Pulmonary artery endothelial cell (primary cell): Measurements from ENCODE around the gene TSEN2. TPM values are rescaled to one million over a fixed set of nuclear protein-coding genes. Genes with fewer than 3 reads are reported as not detected.
"Not testable (repeated sequence)": the region's sequence is repeated elsewhere in the genome, so short reads cannot be mapped to it uniquely, and the experiment has no call there.

Source experiments
- DNase-seq: peaks from one replicate; pipeline ENCODE4 v3.0.0-alpha.2; 2011; ENCODE audit warnings: low read depth, low spot score
- total RNA-seq: library from RNA; depleted of rRNA; stranded (reverse); fragments of >200 nt; gene quantifications from 2 replicates; pipeline ENCODE4 v1.2.3, GENCODE V29; 2014

The TSEN2 gene
- total RNA-seq, result 14.8 and 18.5 TPM in 2 replicates

GRCh38 chr3:12484198-12484982 lies at the start of gene TSEN2:
Gene TSEN2 (plus strand): TSS chr3:12484480. CDS start chr3:12489801, 5,321 bp downstream.
- DNase-seq, result peak; percentile 71

- no peak for DNase-seq
These were observed 47.6 kb upstream of the TSEN2 start for GRCh38 chr3:12436514-12437220.

DNA sequence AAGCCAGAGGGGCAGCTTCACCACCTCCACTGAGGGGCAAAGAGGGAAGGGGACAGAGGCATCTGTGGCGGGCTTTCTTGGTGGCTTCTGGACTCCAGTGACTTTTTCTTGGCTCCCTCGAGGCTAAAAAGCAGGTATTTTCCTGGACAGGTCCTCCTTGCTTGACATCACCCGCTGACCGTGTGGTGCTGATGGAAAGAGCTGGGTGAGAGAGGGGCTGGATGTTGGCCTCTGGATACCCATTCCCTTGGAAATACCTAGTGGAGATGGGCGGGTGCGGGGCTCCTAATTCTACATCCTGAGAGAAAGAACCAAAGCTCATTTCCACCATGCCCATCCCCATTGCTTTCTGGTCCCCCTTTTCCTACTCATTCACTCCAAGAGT lies 47.1 kb upstream of the TSEN2 start:
- DNase-seq, result no peak

DNA sequence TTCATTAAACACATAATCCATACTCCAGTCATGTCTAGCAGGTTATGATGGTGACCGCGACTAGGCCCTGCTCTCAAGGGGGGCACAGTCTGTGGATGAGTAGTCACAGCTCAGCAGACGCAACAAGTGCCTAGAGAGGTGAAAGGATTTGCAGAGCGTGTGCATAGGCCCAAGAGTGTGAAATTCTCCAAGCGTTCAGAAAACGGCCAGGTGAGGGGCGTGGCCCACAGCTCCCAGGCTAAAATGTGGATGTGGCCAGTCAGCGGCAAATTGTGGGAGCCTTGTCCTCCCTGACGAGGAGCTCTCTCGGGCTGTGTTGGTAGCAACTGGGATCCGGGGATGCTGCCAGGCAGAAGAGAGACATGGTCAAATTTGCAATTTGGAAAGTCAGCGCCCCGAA lies 46.4 kb upstream of the TSEN2 start:
- no peak for DNase-seq

- DNase-seq, result no peak
These were observed 46.0 kb upstream of the TSEN2 start for GRCh38 chr3:12438318-12438717.

DNA sequence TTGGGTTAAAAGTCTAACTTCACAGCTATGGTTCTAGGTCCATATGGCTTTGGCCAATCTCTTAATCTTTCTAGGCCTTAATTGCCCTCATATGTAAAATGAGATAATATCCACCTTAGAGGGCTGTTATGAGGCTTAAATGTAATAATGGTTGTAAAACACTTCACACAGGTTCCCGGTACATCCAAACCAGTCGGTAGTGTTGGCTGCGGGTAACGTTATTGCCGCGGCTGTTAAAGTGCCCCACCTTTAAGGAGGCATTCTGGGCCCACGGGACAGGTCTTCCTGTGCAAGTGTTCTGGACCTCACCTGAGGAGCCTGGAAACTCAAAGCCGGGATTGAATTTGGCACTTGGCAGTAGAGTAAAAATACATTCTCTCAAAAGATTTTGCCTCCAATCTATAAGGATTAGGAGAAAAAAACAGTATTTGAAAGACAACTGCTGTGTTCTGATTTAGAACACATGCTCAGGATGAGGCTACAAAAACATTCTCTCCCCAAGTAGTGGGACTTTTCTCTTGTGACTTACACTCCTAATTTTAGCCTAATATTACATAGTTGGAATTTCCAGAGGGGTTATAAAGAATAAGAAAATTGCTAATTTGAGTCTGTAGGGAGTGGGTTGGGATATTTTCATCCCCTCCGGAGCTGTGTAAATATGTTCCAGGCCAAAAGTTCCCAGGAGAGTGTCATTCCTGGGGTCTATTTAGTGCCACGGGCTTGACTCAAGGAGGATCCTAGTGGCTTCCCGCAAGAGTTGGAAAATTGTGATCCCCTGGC lies 44.9 kb upstream of the TSEN2 start:
- DNase-seq, result no peak

DNA sequence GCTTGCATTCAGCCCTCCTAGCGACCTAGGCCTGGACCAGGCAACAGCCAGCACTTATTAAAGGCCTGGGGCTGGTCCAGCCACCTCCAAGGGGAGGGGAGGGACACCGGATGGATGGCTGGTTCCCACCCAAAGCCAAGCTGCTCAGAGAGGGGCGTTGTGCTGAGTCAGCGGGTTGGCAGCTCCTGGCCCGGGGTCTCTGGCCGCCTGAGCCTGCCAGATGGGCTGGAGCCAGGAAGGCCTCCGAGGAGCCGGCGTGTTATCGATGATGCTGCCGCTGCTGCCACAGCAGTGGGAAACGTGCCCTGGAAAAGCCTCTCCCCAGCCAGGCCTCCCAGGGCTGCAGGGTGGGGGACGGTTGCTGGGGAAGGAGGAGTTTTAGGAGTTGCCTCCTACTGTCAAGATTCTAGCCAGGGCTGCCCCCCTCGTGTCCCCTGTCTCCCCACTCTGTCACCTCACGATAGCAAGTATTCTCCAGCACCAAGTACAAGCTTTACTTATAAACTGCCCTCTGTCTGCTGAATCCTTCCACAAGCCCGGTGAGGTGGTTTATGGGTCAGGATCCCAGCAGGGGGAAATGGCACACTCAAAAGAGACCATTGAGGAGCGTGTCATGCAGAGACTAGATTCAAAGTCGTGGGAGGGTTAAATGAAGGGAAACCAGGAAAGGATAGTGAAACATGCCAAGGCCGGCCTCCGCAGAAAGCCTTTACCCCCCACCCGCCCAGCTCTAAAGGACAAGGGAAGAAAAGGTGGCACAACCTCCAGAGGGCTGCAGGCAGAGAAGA lies 43.2 kb upstream of the TSEN2 start:
- no peak for DNase-seq

GRCh38 chr3:12442654-12443501 lies 41.4 kb upstream of the TSEN2 start:
- no peak for DNase-seq

DNA sequence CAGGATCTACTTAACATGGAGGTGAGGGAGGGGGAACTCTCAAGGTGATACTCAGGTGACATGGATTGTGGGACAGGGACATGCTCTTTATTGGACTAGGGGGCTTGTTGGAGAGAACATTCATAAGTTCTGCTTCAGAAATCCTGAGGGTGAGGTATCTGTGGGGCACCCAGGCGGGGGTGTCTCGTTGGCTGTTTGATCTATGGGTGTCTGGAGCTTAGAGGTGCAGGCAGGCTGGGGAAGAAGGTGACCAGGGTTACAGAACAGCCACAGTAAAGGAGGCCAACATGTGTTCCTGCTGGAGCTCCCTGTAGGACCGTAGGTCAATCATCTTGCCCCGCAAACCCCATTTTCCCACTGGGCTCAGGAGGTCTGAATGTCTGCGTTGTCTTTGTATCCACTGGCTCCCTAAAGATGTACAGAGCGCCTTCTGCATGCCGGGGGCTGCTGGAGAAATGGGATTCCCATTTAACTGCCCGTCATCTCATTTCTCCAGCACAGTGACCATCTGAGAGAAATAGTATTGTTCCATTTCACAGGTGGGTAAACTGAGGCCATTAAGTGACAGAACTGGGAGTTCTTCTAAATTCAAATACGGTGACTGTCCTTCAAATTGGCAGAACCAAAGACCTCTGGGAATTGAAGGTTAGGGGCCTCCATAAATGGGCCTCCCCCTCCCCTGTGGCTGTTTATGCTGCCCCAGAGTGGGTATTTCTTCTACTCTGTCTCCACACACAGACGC lies 40.3 kb upstream of the TSEN2 start:
- no peak for DNase-seq

GRCh38 chr3:12444582-12445471 lies 39.5 kb upstream of the TSEN2 start:
- DNase-seq, result no peak

DNA sequence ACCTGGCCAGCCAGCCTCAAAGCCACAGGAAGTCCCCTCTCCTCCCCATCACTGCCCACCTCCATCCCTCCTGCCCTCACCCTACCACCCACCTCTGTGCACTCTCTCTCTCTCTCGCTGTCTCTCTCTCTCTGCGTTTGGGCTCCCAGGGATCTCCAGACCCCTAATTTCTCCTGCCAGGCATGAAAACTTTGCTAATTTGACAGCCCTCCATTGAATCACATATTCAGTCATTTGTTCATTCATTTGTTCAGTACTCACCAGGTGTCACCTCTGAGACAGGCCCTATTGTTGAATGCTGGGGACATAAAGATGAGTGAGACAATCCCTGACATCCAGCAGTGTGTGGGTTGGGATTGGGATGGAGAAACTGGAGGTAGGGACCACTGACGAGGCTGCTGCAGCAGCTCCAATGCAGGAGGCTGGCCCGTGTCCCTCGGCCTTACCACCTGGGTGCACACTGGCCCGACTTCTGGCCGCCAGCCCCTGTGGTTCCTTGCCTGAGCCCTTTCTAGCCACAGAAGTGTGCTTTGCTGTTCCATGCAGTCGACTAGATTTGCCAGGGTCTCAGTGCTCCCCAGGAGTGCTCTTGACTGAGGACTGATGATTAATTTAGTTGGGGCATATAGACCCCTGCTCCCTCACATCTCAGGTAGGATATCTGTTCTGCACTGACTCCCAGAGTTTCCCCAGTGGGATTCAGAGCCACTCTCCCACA lies 38.6 kb upstream of the TSEN2 start:
- DNase-seq, result no peak

DNA sequence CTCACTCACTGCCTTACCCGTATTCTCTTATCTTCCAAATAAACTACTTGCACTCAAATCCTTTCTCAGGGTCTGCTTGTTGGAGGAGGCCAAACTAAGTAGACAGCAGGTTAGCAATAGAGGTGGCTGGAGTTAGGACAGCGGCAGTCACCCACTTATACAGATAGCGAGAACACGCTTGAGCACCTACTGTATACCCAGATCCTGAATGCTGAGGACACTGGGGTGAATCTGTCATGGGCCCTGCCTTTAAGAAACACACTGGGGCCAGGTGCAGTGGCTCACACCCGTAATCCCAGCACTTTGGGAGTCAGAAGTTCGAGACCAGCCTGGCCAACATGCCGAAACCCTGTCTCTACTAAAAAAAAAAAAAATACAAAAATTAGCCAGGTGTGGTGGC lies 38.0 kb upstream of the TSEN2 start:
- no peak for DNase-seq

DNA sequence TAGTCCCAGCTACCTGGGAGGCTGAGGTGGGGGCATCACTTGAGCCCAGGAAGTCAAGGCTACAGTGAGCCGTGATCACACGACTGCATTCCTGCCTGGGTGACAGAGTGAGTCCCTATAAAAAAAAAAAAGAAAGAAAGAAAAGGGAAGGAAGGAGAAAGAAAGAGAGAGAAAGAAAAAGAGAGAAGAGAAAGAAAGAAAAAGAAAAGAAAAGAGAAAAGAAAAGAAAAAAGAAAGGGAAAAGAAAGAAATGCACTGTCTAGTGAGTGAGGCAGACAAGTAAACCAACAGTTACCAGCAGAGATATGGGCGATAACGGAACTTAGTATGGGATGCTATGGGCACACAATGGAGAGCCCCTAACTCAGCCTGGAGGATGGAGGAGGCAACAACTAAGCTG lies 37.2 kb upstream of the TSEN2 start:
- DNase-seq, result no peak

GRCh38 chr3:12448404-12449202 lies 35.7 kb upstream of the TSEN2 start:
- not testable (repeated sequence) for DNase-seq

DNA sequence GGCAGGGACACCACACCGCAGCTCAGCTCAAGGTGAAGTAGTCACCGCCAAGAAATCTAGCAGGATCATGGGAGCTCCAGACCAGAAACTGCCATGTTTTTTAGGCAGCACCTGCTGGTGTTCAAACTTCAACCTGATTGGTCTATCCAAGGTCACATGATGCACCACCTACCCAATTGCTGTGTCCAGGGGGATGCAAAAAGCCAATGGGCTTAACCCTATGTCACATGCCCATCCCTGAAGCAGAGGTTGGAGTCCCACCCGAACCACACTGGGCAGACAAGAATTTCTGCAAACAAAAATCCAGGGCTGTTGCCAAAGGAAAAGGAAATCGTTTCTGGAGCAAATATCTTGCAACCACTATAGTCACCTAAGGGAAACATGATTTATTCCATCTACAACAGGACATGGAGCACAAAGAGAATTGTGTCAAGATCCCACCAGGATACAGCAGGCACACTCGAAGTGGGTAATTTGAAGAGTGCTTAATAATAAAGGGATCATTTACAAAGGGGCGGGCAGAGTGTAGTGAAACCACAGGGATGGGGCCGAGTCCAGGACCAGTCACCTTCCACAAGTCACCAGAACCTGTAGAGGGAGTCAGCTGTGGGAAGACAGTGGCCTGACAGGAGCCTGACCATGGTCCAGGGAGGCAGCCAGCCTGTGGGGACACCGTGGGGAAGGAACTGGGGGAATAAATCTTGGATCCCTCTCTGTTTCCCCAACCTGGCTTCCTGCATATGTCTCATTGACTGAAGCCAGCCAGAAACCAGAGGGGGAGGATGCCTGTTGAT lies 34.2 kb upstream of the TSEN2 start:
- no peak for DNase-seq

- no peak for DNase-seq
These were observed 32.8 kb upstream of the TSEN2 start for GRCh38 chr3:12451481-12451880.
